ENCODE results near the gene MACROD2. TPM values are rescaled to one million over a fixed set of nuclear protein-coding genes. Genes with fewer than 3 reads are reported as not detected.

MACROD2 gene
- total RNA-seq, 5 donors from 2014 or later (not counting 1 experiment from before 2014, with no cell fraction given), result 0.23 to 1.3 (median 0.51) TPM; not detected in 2

DNA sequence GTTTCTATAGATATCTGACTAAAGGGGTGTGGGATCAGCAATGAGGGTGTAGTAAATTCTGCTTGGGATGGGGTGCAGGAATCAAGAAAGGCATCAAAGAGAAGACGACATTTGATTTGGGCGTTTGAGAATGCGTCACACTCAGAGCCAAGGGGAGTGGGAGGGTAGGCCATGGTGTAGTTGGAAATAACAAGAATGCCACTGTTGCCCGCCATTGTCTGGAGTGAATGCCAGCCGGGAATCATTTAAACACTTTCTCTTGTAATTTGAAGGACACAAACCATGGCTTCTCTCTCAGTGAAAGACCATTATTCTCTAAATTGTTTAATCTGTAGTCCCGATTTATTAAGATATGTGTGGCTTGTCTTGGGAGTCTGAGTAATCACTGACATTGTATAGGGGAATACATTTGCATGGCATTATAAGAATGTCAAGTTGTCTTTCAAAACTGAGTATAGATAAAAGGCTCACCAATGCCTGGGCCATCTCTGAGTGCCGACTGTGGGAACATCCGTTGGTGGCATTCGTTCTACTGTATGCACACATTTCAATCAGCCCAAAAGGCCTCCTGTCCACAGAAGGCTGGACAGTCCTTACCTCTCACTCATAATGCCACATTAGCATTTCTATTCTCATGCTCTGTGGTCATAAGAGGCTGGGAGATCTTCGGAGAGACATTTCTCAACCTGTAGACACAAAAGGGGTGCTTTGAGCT is 1800.1 kb downstream of the MACROD2 start:
- ATAC-seq (replicated peaks in 1 of 4), result no peak
- DNase-seq, result no peak
- Histone ChIP-seq H3K27ac (ENCODE audit: low read length) (no peak overlapping the region), H3K36me3 (ENCODE audit: control insufficient read depth in 2 of 2, extremely low read depth in 1 of 2, insufficient read depth in 1 of 2, low read length in 1 of 2) (no peaks in the 10 kb centered on the region), H3K9me3 (no peaks in the 10 kb centered on the region), H3K27me3 (replicated peaks in 1 of 2; ENCODE audit: control insufficient read depth in 2 of 2, extremely low read depth in 1 of 2, insufficient read depth in 2 of 2, low read length in 1 of 2) (no peaks in the 10 kb centered on the region), H3K4me3 (ENCODE audit: control insufficient read depth in 1 of 2, extremely low read depth in 1 of 2, low read length in 1 of 2) (no peak overlapping the region), H3K4me1 (ENCODE audit: control insufficient read depth in 1 of 2, extremely low read depth in 1 of 2, insufficient read depth in 2 of 2, low read length in 2 of 2) (no peaks in the 10 kb centered on the region)
- Mint-ChIP-seq H3K4me1 (no peaks in the 10 kb centered on the region), H3K36me3 (no peaks in the 10 kb centered on the region), H3K9me3 (peaks cover 0 to 4% (median 0%) of the 10 kb centered on the region in 3 donors), H3K27me3 (no peaks in the 10 kb centered on the region), H3K27ac (no peak overlapping the region), H3K4me3 (no peak overlapping the region)
- POLR2A ChIA-PET, result no interaction called here
- 95% methylated on average over 3 of the region's 10 CpGs for WGBS (ENCODE audit: insufficient coverage)
- CTCF ChIA-PET, result interaction anchor here in 1 of 2 donors (0.7 kb wide), 1 partner anchor 63 kb away, joined by 3 read pairs; no protein-coding TSS in a partner anchor

DNA sequence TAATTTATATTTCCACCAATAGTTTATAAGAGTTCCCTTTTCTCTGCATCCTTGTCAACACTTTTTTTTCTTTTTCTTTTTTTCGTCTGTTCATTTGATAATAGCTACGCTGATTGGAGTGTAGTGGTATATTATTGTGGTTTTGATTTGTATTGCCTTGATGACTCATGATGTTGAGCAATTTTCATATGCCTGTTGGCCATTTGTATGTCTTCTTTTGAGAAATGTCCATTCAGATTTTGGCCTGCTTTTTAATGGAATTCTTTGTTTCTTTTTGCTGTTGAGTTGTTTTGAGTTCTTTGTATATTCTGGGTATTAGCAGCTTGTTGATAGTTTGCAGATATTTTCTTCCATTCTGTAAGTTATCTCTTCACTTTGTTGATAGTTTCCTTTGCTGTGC is 1804.6 kb downstream of the MACROD2 start:
- Histone ChIP-seq H3K36me3 (ENCODE audit: control insufficient read depth in 2 of 2, extremely low read depth in 1 of 2, insufficient read depth in 1 of 2, low read length in 1 of 2) (no peaks in the 10 kb centered on the region), H3K4me3 (ENCODE audit: control insufficient read depth in 1 of 2, extremely low read depth in 1 of 2, low read length in 1 of 2) (no peak overlapping the region), H3K27ac (ENCODE audit: low read length) (no peak overlapping the region), H3K27me3 (replicated peaks in 1 of 2; ENCODE audit: control insufficient read depth in 2 of 2, extremely low read depth in 1 of 2, insufficient read depth in 2 of 2, low read length in 1 of 2) (no peaks in the 10 kb centered on the region), H3K9me3 (no peaks in the 10 kb centered on the region), H3K4me1 (ENCODE audit: control insufficient read depth in 1 of 2, extremely low read depth in 1 of 2, insufficient read depth in 2 of 2, low read length in 2 of 2) (no peaks in the 10 kb centered on the region)
- H3K4me1 Mint-ChIP-seq, result no peaks in the 10 kb centered on the region
- ATAC-seq (replicated peaks in 1 of 4) (no peak), DNase-seq (no peak)
- H3K36me3 Mint-ChIP-seq, result no peaks in the 10 kb centered on the region
- H3K4me3 Mint-ChIP-seq, result no peak overlapping the region
- ChIA-PET POLR2A (no interaction called here), CTCF (no interaction called here)
- peaks cover under 1 to 6% (median 4%) of the 10 kb centered on the region in 3 donors for H3K9me3 Mint-ChIP-seq
- no CpG with 5 or more reads among the region's 2 CpGs for WGBS (ENCODE audit: insufficient coverage)
- peaks cover 0 to 2% of the 10 kb centered on the region in 2 donors for H3K27me3 Mint-ChIP-seq
- no peak overlapping the region for H3K27ac Mint-ChIP-seq

DNA sequence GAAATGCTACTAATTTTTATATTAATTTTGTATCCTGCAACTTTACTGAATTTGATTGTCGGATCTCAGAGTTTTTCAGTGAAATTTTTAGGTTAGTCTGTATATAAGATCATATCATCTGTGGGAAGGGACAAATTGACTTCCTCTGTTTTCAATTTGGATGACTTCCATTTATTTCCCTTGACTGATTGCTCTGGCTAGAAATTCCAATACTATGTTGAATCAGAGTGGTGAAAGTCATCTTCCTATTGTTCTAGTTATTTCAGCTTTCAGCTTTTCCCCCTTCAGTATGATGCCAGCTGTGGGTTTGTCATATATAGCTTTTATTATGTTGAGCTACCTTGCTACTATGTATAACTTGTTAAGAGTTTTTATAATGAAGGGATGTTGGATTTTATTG is 1806.7 kb downstream of the MACROD2 start:
- no peak overlapping the region for H3K27ac ChIP-seq (ENCODE audit: low read length)
- no CpG with 5 or more reads among the region's 1 CpG for WGBS (ENCODE audit: insufficient coverage)
- H3K36me3 ChIP-seq (ENCODE audit: control insufficient read depth in 2 of 2, extremely low read depth in 1 of 2, insufficient read depth in 1 of 2, low read length in 1 of 2), result no peaks in the 10 kb centered on the region
- H3K9me3 Mint-ChIP-seq, result peaks cover 4 to 10% (median 4%) of the 10 kb centered on the region in 3 donors
- H3K27me3 ChIP-seq (replicated peaks in 1 of 2; ENCODE audit: control insufficient read depth in 2 of 2, extremely low read depth in 1 of 2, insufficient read depth in 2 of 2, low read length in 1 of 2), result no peaks in the 10 kb centered on the region
- ChIA-PET POLR2A (interaction anchor here in 1 of 2 donors (0.6 kb wide), 1 partner anchor 8 kb away, joined by 3 read pairs; no protein-coding TSS in a partner anchor), CTCF (no interaction called here)
- H3K27me3 Mint-ChIP-seq, result peaks cover 0 to 6% of the 10 kb centered on the region in 2 donors
- H3K27ac Mint-ChIP-seq, result no peak overlapping the region
- no peaks in the 10 kb centered on the region for H3K9me3 ChIP-seq
- H3K4me3 Mint-ChIP-seq, result no peak overlapping the region
- H3K4me3 ChIP-seq (ENCODE audit: control insufficient read depth in 1 of 2, extremely low read depth in 1 of 2, low read length in 1 of 2), result no peak overlapping the region
- no peak for DNase-seq
- no peaks in the 10 kb centered on the region for H3K4me1 ChIP-seq (ENCODE audit: control insufficient read depth in 1 of 2, extremely low read depth in 1 of 2, insufficient read depth in 2 of 2, low read length in 2 of 2)
- no peaks in the 10 kb centered on the region for H3K4me1 Mint-ChIP-seq
- H3K36me3 Mint-ChIP-seq, result no peaks in the 10 kb centered on the region
- ATAC-seq (replicated peaks in 1 of 4), result no peak

DNA sequence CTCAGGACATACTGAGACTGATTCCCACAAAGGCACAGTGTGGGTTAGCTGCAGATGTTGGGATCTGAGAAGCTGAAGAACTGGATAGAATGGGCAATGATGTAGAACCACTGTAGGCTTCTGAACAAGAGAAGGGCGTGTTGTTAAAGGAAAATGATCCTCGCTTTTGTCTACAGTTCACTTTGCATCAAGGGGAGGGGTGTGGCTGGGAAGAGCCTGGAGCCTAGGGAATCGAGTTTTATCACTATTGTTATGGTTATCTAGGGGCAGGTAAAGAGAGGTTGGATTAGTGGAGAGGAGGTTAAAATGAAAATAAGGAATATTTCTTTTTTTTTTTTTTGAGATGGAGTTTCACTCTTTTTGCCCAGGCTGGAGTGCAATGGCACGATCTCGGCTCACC is 1809.8 kb downstream of the MACROD2 start:
- Histone ChIP-seq H3K9me3 (no peaks in the 10 kb centered on the region), H3K27me3 (replicated peaks in 1 of 2; ENCODE audit: control insufficient read depth in 2 of 2, extremely low read depth in 1 of 2, insufficient read depth in 2 of 2, low read length in 1 of 2) (no peaks in the 10 kb centered on the region), H3K4me1 (ENCODE audit: control insufficient read depth in 1 of 2, extremely low read depth in 1 of 2, insufficient read depth in 2 of 2, low read length in 2 of 2) (no peaks in the 10 kb centered on the region), H3K36me3 (ENCODE audit: control insufficient read depth in 2 of 2, extremely low read depth in 1 of 2, insufficient read depth in 1 of 2, low read length in 1 of 2) (no peaks in the 10 kb centered on the region), H3K4me3 (ENCODE audit: control insufficient read depth in 1 of 2, extremely low read depth in 1 of 2, low read length in 1 of 2) (no peak overlapping the region), H3K27ac (ENCODE audit: low read length) (no peak overlapping the region)
- CTCF ChIA-PET, result no interaction called here
- WGBS (ENCODE audit: insufficient coverage), result 64% methylated on average over 3 of the region's 5 CpGs
- Mint-ChIP-seq H3K36me3 (no peaks in the 10 kb centered on the region), H3K27ac (no peak overlapping the region), H3K4me1 (no peaks in the 10 kb centered on the region), H3K4me3 (no peak overlapping the region), H3K9me3 (peaks cover 6 to 12% (median 8%) of the 10 kb centered on the region in 3 donors), H3K27me3 (peaks cover 0 to 6% of the 10 kb centered on the region in 2 donors)
- POLR2A ChIA-PET, result no interaction called here
- no peak for DNase-seq
- ATAC-seq (replicated peaks in 1 of 4), result no peak

DNA sequence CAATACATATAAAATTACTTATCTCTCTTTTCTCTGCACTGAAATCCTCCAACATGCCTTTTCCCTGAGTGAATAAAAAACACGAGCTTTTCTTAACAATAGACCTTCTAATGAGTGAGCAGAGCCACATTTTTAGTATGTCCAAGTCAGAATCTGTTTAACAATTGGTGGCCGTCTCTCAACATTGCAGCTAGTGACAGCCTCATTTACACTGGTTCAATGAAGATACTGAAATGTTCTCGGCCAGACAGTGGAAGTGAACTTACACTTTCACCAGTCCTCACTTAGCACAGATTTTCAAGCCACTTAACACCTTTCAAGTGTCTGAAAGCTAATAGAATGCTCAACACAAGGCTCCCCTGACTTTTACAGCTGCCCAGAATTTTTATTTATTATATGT is 1810.8 kb downstream of the MACROD2 start:
- Mint-ChIP-seq H3K27ac (no peak overlapping the region), H3K9me3 (peaks cover 6 to 12% (median 8%) of the 10 kb centered on the region in 3 donors), H3K36me3 (no peaks in the 10 kb centered on the region), H3K4me1 (no peaks in the 10 kb centered on the region), H3K4me3 (no peak overlapping the region), H3K27me3 (peaks cover 0 to 6% of the 10 kb centered on the region in 2 donors)
- Histone ChIP-seq H3K36me3 (ENCODE audit: control insufficient read depth in 2 of 2, extremely low read depth in 1 of 2, insufficient read depth in 1 of 2, low read length in 1 of 2) (no peaks in the 10 kb centered on the region), H3K4me1 (ENCODE audit: control insufficient read depth in 1 of 2, extremely low read depth in 1 of 2, insufficient read depth in 2 of 2, low read length in 2 of 2) (no peaks in the 10 kb centered on the region), H3K4me3 (ENCODE audit: control insufficient read depth in 1 of 2, extremely low read depth in 1 of 2, low read length in 1 of 2) (no peak overlapping the region), H3K9me3 (no peaks in the 10 kb centered on the region), H3K27ac (ENCODE audit: low read length) (no peak overlapping the region), H3K27me3 (replicated peaks in 1 of 2; ENCODE audit: control insufficient read depth in 2 of 2, extremely low read depth in 1 of 2, insufficient read depth in 2 of 2, low read length in 1 of 2) (no peaks in the 10 kb centered on the region)
- WGBS (ENCODE audit: insufficient coverage), result 76% methylated on average over 2 of the region's 3 CpGs
- CTCF ChIA-PET, result no interaction called here
- no peak for DNase-seq
- no peak for ATAC-seq (replicated peaks in 1 of 4)
- POLR2A ChIA-PET, result no interaction called here

DNA sequence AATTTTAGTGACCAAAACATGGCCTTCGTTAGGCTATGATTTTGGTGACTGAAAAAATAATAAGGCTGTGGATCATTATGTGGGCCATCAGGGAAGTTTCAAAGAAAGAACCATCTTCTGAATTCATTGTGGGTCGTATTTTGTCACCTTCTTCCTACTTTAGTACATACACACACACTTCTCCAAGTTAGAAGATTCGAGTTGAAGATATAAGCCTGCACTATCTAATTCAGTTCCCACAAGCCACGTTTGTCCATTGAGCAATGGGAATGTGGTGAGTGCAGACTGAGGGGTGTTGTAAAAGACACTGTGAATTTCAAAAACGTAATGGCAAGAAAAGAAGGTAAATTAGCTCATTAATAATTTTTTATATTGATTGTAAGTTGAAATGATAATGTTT is 1812.0 kb downstream of the MACROD2 start:
- Histone ChIP-seq H3K36me3 (ENCODE audit: control insufficient read depth in 2 of 2, extremely low read depth in 1 of 2, insufficient read depth in 1 of 2, low read length in 1 of 2) (no peaks in the 10 kb centered on the region), H3K27me3 (replicated peaks in 1 of 2; ENCODE audit: control insufficient read depth in 2 of 2, extremely low read depth in 1 of 2, insufficient read depth in 2 of 2, low read length in 1 of 2) (no peaks in the 10 kb centered on the region), H3K27ac (ENCODE audit: low read length) (no peak overlapping the region), H3K9me3 (no peaks in the 10 kb centered on the region), H3K4me1 (ENCODE audit: control insufficient read depth in 1 of 2, extremely low read depth in 1 of 2, insufficient read depth in 2 of 2, low read length in 2 of 2) (no peaks in the 10 kb centered on the region), H3K4me3 (ENCODE audit: control insufficient read depth in 1 of 2, extremely low read depth in 1 of 2, low read length in 1 of 2) (no peak overlapping the region)
- Mint-ChIP-seq H3K36me3 (no peaks in the 10 kb centered on the region), H3K4me3 (no peak overlapping the region), H3K27ac (no peak overlapping the region), H3K9me3 (peaks cover 6 to 12% (median 8%) of the 10 kb centered on the region in 3 donors), H3K4me1 (no peaks in the 10 kb centered on the region), H3K27me3 (peaks cover 0 to 6% of the 10 kb centered on the region in 2 donors)
- ATAC-seq (replicated peaks in 1 of 4) (no peak), DNase-seq (no peak)
- ChIA-PET CTCF (no interaction called here), POLR2A (no interaction called here)
- no CpG with 5 or more reads among the region's 5 CpGs for whole genome bisulfite sequencing (ENCODE audit: insufficient coverage)

All from T-cell (primary cell).